Measurements from ENCODE around the gene UBD.

The UBD gene

GRCh38 chr6:29522227-29522626 lies 37.3 kb downstream of the UBD start:
- DNase-seq (ENCODE audit: low read depth) = no peak

- no peak for DNase-seq (ENCODE audit: low read depth)
These were observed 38.4 kb downstream of the UBD start for GRCh38 chr6:29521006-29521680.

GRCh38 chr6:29520232-29520631 lies 39.3 kb downstream of the UBD start:
- DNase-seq (ENCODE audit: low read depth) = no peak

- no peak for DNase-seq (ENCODE audit: low read depth)
These were observed 40.1 kb downstream of the UBD start for GRCh38 chr6:29519291-29520010.

GRCh38 chr6:29517728-29518440 lies 41.6 kb downstream of the UBD start:
- no peak for DNase-seq (ENCODE audit: low read depth)

GRCh38 chr6:29517245-29517644 lies 42.3 kb downstream of the UBD start:
- DNase-seq (ENCODE audit: low read depth) = no peak

- no peak for DNase-seq (ENCODE audit: low read depth)
These were observed 43.4 kb downstream of the UBD start for GRCh38 chr6:29516108-29516507.

GRCh38 chr6:29510746-29511300 lies 48.7 kb downstream of the UBD start:
- no peak for DNase-seq (ENCODE audit: low read depth)

- DNase-seq (ENCODE audit: low read depth) = no peak
These were observed 49.3 kb downstream of the UBD start for GRCh38 chr6:29510202-29510601.

- DNase-seq (ENCODE audit: low read depth) = no peak
These were observed 49.8 kb downstream of the UBD start for GRCh38 chr6:29509711-29510110.

GRCh38 chr6:29509239-29509638 lies 50.3 kb downstream of the UBD start:
- DNase-seq (ENCODE audit: low read depth) = no peak

- DNase-seq (ENCODE audit: low read depth) = no peak
These were observed 52.2 kb downstream of the UBD start for GRCh38 chr6:29507319-29507718.

GRCh38 chr6:29506446-29507067 lies 53.0 kb downstream of the UBD start:
- no peak for DNase-seq (ENCODE audit: low read depth)

GRCh38 chr6:29505808-29506207 lies 53.7 kb downstream of the UBD start:
- no peak for DNase-seq (ENCODE audit: low read depth)
